Stomach (tissue), 19 donors: ENCODE results near the gene ACTA1. TPM values are rescaled to one million over a fixed set of nuclear protein-coding genes. Genes with fewer than 3 reads are reported as not detected.

Experiments
- DNase-seq, 2 donors: peaks; one replicate each; pipeline versions ENCODE4 v3.0.0 to v3.0.0-alpha.2; 2013 to 2019
- H3K27ac ChIP-seq, 5 donors: fragments of 200-600 bp in 4 of 5; sonication (generic) in 4 of 5; one replicate each; pipeline ENCODE4 v1.5.1; 2013 to 2019; ENCODE audit warnings: mild to moderate bottlenecking in 1 of 5, moderate library complexity in 1 of 5
- H3K27me3 ChIP-seq, 3 donors: fragments of 200-600 bp; sonication (generic); one replicate each; pipeline ENCODE4 v1.5.1; 2017 to 2019; ENCODE audit warnings: mixed run types in 1 of 3
- H3K36me3 ChIP-seq, 4 donors: fragments of 200-600 bp; sonication (generic); 1 replicate in 3 of 4; 2 replicates in 1 of 4; pipeline ENCODE4 v1.5.1; 2016 to 2019
- H3K4me1 ChIP-seq, 4 donors: fragments of 200-600 bp; sonication (generic); one replicate each; pipeline ENCODE4 v1.5.1; 2016 to 2019
- H3K4me3 ChIP-seq, 4 donors: fragments of 200-600 bp; sonication (generic) in 3 of 4; one replicate each; pipeline ENCODE4 v1.5.1; 2016 to 2019; ENCODE audit warnings: mild to moderate bottlenecking in 1 of 4
- H3K9me3 ChIP-seq, 4 donors: fragments of 200-600 bp; sonication (generic); one replicate each; pipeline ENCODE4 v1.5.1; 2016 to 2019
- CTCF ChIP-seq, 7 experiments: fragments of 450-650 bp in 4 of 7; fragments of 200-600 bp in 3 of 7; sonication (generic) in 3 of 7; IDR thresholded peaks; one replicate each; pipeline ENCODE4 v1.5.1; 2016 to 2019; ENCODE audit warnings: antibody characterized with exemption in 7 of 7, control low read depth in 2 of 7, mild to moderate bottlenecking in 1 of 7
- EP300 ChIP-seq: sonication (generic); formaldehyde crosslinking; IDR thresholded peaks from one replicate; pipeline ENCODE4 v1.6.1; 2017; ENCODE audit warnings: antibody characterized with exemption
- POLR2A ChIP-seq, 4 donors: fragments of 450-650 bp; IDR thresholded peaks; one replicate each; pipeline ENCODE4 v1.6.1; 2016; ENCODE audit warnings: antibody characterized with exemption in 4 of 4, control low read depth in 2 of 4, mild to moderate bottlenecking in 1 of 4, moderate library complexity in 1 of 4
- POLR2AphosphoS5 ChIP-seq, 3 donors: sonication (generic); formaldehyde crosslinking; IDR thresholded peaks; one replicate each; pipeline ENCODE4 v1.6.1; 2016; ENCODE audit warnings: antibody characterized with exemption in 3 of 3
- WGBS, 5 donors: extraction: QIAGEN DNeasy Blood & Tissue Kit in 3 of 5; methylation state at CpG; one replicate each; pipeline versions ENCODE4 v1.1.5 to v1.1.7; 2013 to 2018; 5-methylcytosine and 5-hydroxymethylcytosine counted together
- intact Hi-C: fragments of 100-400 bp; cut with DNase I; formaldehyde crosslinking; loops from one replicate; pipeline ENCODE4 v1.15.1; 2023; ENCODE audit warnings: low total_unique reads
- long read RNA-seq, 10 donors: transcript quantifications; one replicate each; lab custom pipeline, GENCODE V29; 2026
- polyA plus RNA-seq, 3 donors: library from polyadenylated mRNA; stranded (reverse); fragments of 200-250 nt; gene quantifications; one replicate each; pipeline ENCODE4 v1.2.3, GENCODE V29; 2013
- total RNA-seq, 5 donors: library from RNA; depleted of rRNA; stranded (reverse); fragments of >200 nt; gene quantifications; one replicate each; pipeline versions ENCODE4 v1.1.0 to v1.2.3, GENCODE V29; 2014 to 2016
- donor health status: healthy with polysubstance abuse.
- donor health status: Bipolar disorder and iron deficiency.
- donor health status: healthy.

Gene ACTA1
- total RNA-seq (under 1 TPM in 2 of 5 donors, not detected in 3; 0.37 to 0.58 TPM), polyA plus RNA-seq (10 to 100 TPM in 1 of 3 donors, 1 to 10 TPM in 2; 2.4 to 43.8 (median 2.7) TPM)
- long read RNA-seq, donor 1, transcript ACTA1-202 (7 exons, 1,491 nt): major isoform, 6 of 6 reads
- long read RNA-seq, donor 1, partial matches to known transcripts: 0 of 6 reads
- long read RNA-seq, donor 1, other reads (novel, unspliced or antisense): 0 of 6 reads
- long read RNA-seq, donor 2, transcript ACTA1-202 (7 exons, 1,491 nt): major isoform, 12 of 12 reads
- long read RNA-seq, donor 2, partial matches to known transcripts: 0 of 12 reads
- long read RNA-seq, donor 2, other reads (novel, unspliced or antisense): 0 of 12 reads
- long read RNA-seq, donor 3, transcript ACTA1-202 (7 exons, 1,491 nt): major isoform, 5 of 5 reads
- long read RNA-seq, donor 3, partial matches to known transcripts: 0 of 5 reads
- long read RNA-seq, donor 3, other reads (novel, unspliced or antisense): 0 of 5 reads
- long read RNA-seq, donor 4: 0 reads
- long read RNA-seq, donor 5: 0 reads
- long read RNA-seq, donor 6: 0 reads
- long read RNA-seq, donor 7: 0 reads
- long read RNA-seq, donor 8, partial matches to known transcripts: 0 of 4 reads
- long read RNA-seq, donor 8, other reads (novel, unspliced or antisense): 0 of 4 reads
- long read RNA-seq, donor 9, partial matches to known transcripts: 0 of 1 reads
- long read RNA-seq, donor 9, other reads (novel, unspliced or antisense): 0 of 1 reads
- long read RNA-seq, donor 10, partial matches to known transcripts: 0 of 2 reads
- long read RNA-seq, donor 10, other reads (novel, unspliced or antisense): 0 of 2 reads

- intact Hi-C loops: no loop called here
- peaks cover 22 to 44% (median 33%) of the 10 kb centered on the region in 4 donors for H3K4me1 ChIP-seq
- H3K27me3 ChIP-seq: peaks cover 37 to 74% (median 62%) of the 10 kb centered on the region in 3 donors
- H3K4me3 ChIP-seq: peak within 1 kb of the TSS in 2 of 4 donors; percentile 15 to 16
- WGBS, 5 donors: 2 to 10% (median 2%) methylated on average over 28 to 51 of the region's 51 CpGs
- DNase-seq: peak in 1 of 2 donors; percentile 26
- peaks cover 0 to 8% (median under 1%) of the 10 kb centered on the region in 4 donors for H3K36me3 ChIP-seq
- H3K9me3 ChIP-seq: peaks cover 0 to 6% (median 0%) of the 10 kb centered on the region in 4 donors
- TF ChIP-seq POLR2A (IDR thresholded peaks at IDR 0.05): no peak
- TF ChIP-seq EP300: no peak
- TF ChIP-seq POLR2AphosphoS5 (IDR thresholded peaks at IDR 0.05): no peak
- no peak for TF ChIP-seq CTCF (IDR thresholded peaks at IDR 0.05)
- no peak within 1 kb of the TSS for H3K27ac ChIP-seq
Observed at GRCh38 chr1:229434005-229434640, at the start of gene ACTA1. ACTA1 (minus strand) TSS chr1:229434094; CDS start chr1:229433115, 979 bp downstream.

GRCh38 chr1:229482511-229482910, 48.6 kb upstream of the ACTA1 start:
- Histone ChIP-seq H3K36me3 (peaks cover 45 to 98% (median 96%) of the 10 kb centered on the region in 4 donors), H3K9me3 (no peaks in the 10 kb centered on the region), H3K4me3 (no peak overlapping the region), H3K4me1 (peaks cover 0 to 6% (median 2%) of the 10 kb centered on the region in 4 donors), H3K27ac (no peak overlapping the region), H3K27me3 (no peaks in the 10 kb centered on the region)
- 89 to 95% (median 92%) methylated on average over 5 of the region's 5 CpGs for WGBS, 5 donors
- intact Hi-C loops: no loop called here
- TF ChIP-seq EP300: no peak
- no peak for TF ChIP-seq CTCF (IDR thresholded peaks at IDR 0.05)
- no peak for TF ChIP-seq POLR2A (IDR thresholded peaks at IDR 0.05)
- TF ChIP-seq POLR2AphosphoS5 (IDR thresholded peaks at IDR 0.05): no peak
- DNase-seq: no peak

- Histone ChIP-seq H3K27me3 (no peaks in the 10 kb centered on the region), H3K27ac (no peak overlapping the region), H3K4me1 (peaks cover 0 to 6% (median 2%) of the 10 kb centered on the region in 4 donors), H3K36me3 (peaks cover 43 to 98% (median 97%) of the 10 kb centered on the region in 4 donors), H3K4me3 (no peak overlapping the region), H3K9me3 (no peaks in the 10 kb centered on the region)
- no peak for DNase-seq
- 84 to 95% (median 93%) methylated on average over 7 of the region's 7 CpGs for WGBS, 5 donors
- TF ChIP-seq CTCF (IDR thresholded peaks at IDR 0.05) (no peak), POLR2AphosphoS5 (IDR thresholded peaks at IDR 0.05) (no peak), POLR2A (IDR thresholded peaks at IDR 0.05) (no peak), EP300 (no peak)
- intact Hi-C loops: no loop called here
Observed at GRCh38 chr1:229480495-229480894, 46.6 kb upstream of the ACTA1 start.
